ENCODE data around the gene OXER1. TPM values are rescaled to one million over a fixed set of nuclear protein-coding genes. Genes with fewer than 3 reads are reported as not detected.

The OXER1 gene
- total RNA-seq: 1 to 10 TPM; 2.0 to 4.5 (median 3.7) TPM
- polyA plus RNA-seq: 10 to 100 TPM; 10.1 to 12.5 TPM

- intact Hi-C loops (cut with DNase I): no loop called here
- Histone ChIP-seq H3K4me1 (no peaks in the 10 kb centered on the region), H3K9me3 (no peaks in the 10 kb centered on the region), H3K27me3 (no peaks in the 10 kb centered on the region), H3K27ac (no peak within 1 kb of the TSS), H3K4me3 (no peak within 1 kb of the TSS), H3K36me3 (no peaks in the 10 kb centered on the region)
- WGBS, 2 donors: 69 to 76% methylated on average over 5 of the region's 5 CpGs
- no peak for TF ChIP-seq CTCF (IDR thresholded peaks at IDR 0.05)
- ATAC-seq (no peak), FAIRE-seq (no peak), DNase-seq (no peak)
Measured at GRCh38 chr2:42764096-42764495, at the start of gene OXER1. Gene OXER1 (minus strand): TSS chr2:42764135. CDS start chr2:42764062, 73 bp downstream.

- Histone ChIP-seq H3K27me3 (no peaks in the 10 kb centered on the region), H3K4me3 (no peak overlapping the region), H3K4me1 (peaks cover 10 to 15% (median 10%) of the 10 kb centered on the region in 3 donors), H3K36me3 (no peaks in the 10 kb centered on the region), H3K9me3 (no peaks in the 10 kb centered on the region), H3K27ac (no peak overlapping the region)
- 8 to 24% methylated on average over 1 of the region's 1 CpG for WGBS, 2 donors
- FAIRE-seq (no peak), DNase-seq (no peak), ATAC-seq (no peak)
- peak in 3 of 4 donors; percentile 29 to 51 (median 35) for TF ChIP-seq CTCF (IDR thresholded peaks at IDR 0.05)
- intact Hi-C loops (cut with DNase I): no loop called here
Measured at GRCh38 chr2:42812899-42813479, 49.1 kb upstream of the OXER1 start.

GRCh38 chr2:42810971-42811811, 47.3 kb upstream of the OXER1 start:
- peak in 3 of 4 donors; percentile 1 to 13 (median 10) for ATAC-seq
- peak in 5 of 6 donors; percentile 37 to 84 (median 53) for DNase-seq
- WGBS, 2 donors: 39 to 44% methylated on average over 46 to 51 of the region's 51 CpGs
- Histone ChIP-seq H3K36me3 (no peaks in the 10 kb centered on the region), H3K4me3 (peak overlapping the region; percentile 38 to 56 (median 51)), H3K9me3 (no peaks in the 10 kb centered on the region), H3K4me1 (peaks cover 10 to 19% (median 11%) of the 10 kb centered on the region in 3 donors), H3K27me3 (no peaks in the 10 kb centered on the region), H3K27ac (peak overlapping the region; percentile 99 to 100 (median 100))
- no peak for TF ChIP-seq CTCF (IDR thresholded peaks at IDR 0.05)
- FAIRE-seq: no peak
- intact Hi-C loops (cut with DNase I): no loop called here

- FAIRE-seq: no peak
- peak; percentile 78 to 87 (median 87) for ATAC-seq
- no peaks in the 10 kb centered on the region for H3K9me3 ChIP-seq
- TF ChIP-seq CTCF (IDR thresholded peaks at IDR 0.05): no peak
- H3K4me3 ChIP-seq: peak overlapping the region; percentile 38 to 56 (median 51)
- WGBS, 2 donors: 2 to 3% methylated on average over 55 to 83 of the region's 83 CpGs
- no peaks in the 10 kb centered on the region for H3K27me3 ChIP-seq
- no peaks in the 10 kb centered on the region for H3K36me3 ChIP-seq
- peak overlapping the region; percentile 99 to 100 (median 100) for H3K27ac ChIP-seq
- H3K4me1 ChIP-seq: peaks cover 10 to 19% (median 11%) of the 10 kb centered on the region in 3 donors
- intact Hi-C loops (cut with DNase I): no loop called here
- DNase-seq: peak; percentile 91 to 98 (median 96)
Measured at GRCh38 chr2:42810121-42810970, 46.4 kb upstream of the OXER1 start.
